ENCODE measurements around the gene SPAG8.

GRCh38 chr9:35858458-35858857, 46.4 kb upstream of the SPAG8 start:
- TF ChIP-seq CTCF (conservative IDR thresholded peaks at IDR 0.05; ENCODE audit: low read depth, low read length), result no peak
- no peak for TF ChIP-seq EZH2 (IDR thresholded peaks at IDR 0.05; ENCODE audit: low read length, unreplicated experiment)

Measured in PC-3 (cell line).